Loucy (cell line): Measurements from ENCODE around the gene CLIP1.

Experiments
- CTCF ChIP-seq: fragments of 200-600 bp; sonication (generic); conservative IDR thresholded peaks from 2 replicates; pipeline ENCODE4 v1.5.1; 2014; ENCODE audit warnings: mild to moderate bottlenecking, antibody characterized with exemption, low read length
- EZH2phosphoT487 ChIP-seq: fragments of 200-600 bp; IDR thresholded peaks from 2 replicates; pipeline ENCODE4 v1.6.1; 2018; ENCODE audit warnings: antibody characterized with exemption, mild to moderate bottlenecking, moderate library complexity, borderline replicate concordance

GRCh38 chr12:122362755-122363154 is 59.7 kb downstream of the CLIP1 start:
- TF ChIP-seq CTCF = no peak
- TF ChIP-seq EZH2phosphoT487 = no peak
